Measurements from ENCODE around the gene UNC80. TPM values are rescaled to one million over a fixed set of nuclear protein-coding genes. Genes with fewer than 3 reads are reported as not detected.

UNC80 gene
- total and polyA plus RNA-seq, 12 donors, result 3.0 to 20.2 (median 6.3) TPM

GRCh38 chr2:209834767-209835166 lies 63.1 kb downstream of the UNC80 start:
- TF ChIP-seq POLR2A (IDR thresholded peaks at IDR 0.05) (no peak), CTCF (IDR thresholded peaks at IDR 0.05) (no peak)
- intact Hi-C loops (cut with DNase I), result no loop called here
- no peaks in the 10 kb centered on the region for H3K9me3 ChIP-seq (replicated peaks in 1 of 3)

GRCh38 chr2:209840434-209840833 lies 68.8 kb downstream of the UNC80 start:
- Histone ChIP-seq H3K4me3 (no peak overlapping the region), H3K36me3 (replicated peaks in 1 of 2) (no peaks in the 10 kb centered on the region), H3K9me3 (replicated peaks in 1 of 3) (no peaks in the 10 kb centered on the region), H3K4me1 (replicated peaks in 1 of 2) (no peaks in the 10 kb centered on the region), H3K27me3 (no peaks in the 10 kb centered on the region), H3K27ac (no peak overlapping the region)
- intact Hi-C loops (cut with DNase I), result no loop called here
- DNase-seq, result no peak
- WGBS, 4 donors, result 62 to 73% (median 66%) methylated on average over 3 of the region's 3 CpGs
- TF ChIP-seq CTCF (IDR thresholded peaks at IDR 0.05), result no peak
- TF ChIP-seq POLR2A (IDR thresholded peaks at IDR 0.05), result no peak

More at GRCh38 chr2:209834767-209835166, 63.1 kb downstream of the UNC80 start:
- H3K27ac ChIP-seq, result no peak overlapping the region
- H3K27me3 ChIP-seq, result no peaks in the 10 kb centered on the region
- no peak overlapping the region for H3K4me3 ChIP-seq
- H3K4me1 ChIP-seq (replicated peaks in 1 of 2), result no peaks in the 10 kb centered on the region
- no peak for DNase-seq
- 70 to 79% (median 78%) methylated on average over 5 of the region's 5 CpGs for WGBS, 4 donors
- H3K36me3 ChIP-seq (replicated peaks in 1 of 2), result no peaks in the 10 kb centered on the region

- no peaks in the 10 kb centered on the region for H3K36me3 ChIP-seq (replicated peaks in 1 of 2)
- intact Hi-C loops (cut with DNase I), result no loop called here
- no peaks in the 10 kb centered on the region for H3K27me3 ChIP-seq
- no peaks in the 10 kb centered on the region for H3K9me3 ChIP-seq (replicated peaks in 1 of 3)
- no peaks in the 10 kb centered on the region for H3K4me1 ChIP-seq (replicated peaks in 1 of 2)
- TF ChIP-seq CTCF (IDR thresholded peaks at IDR 0.05) (no peak), POLR2A (IDR thresholded peaks at IDR 0.05) (no peak)
- WGBS, 4 donors, result 86 to 89% (median 86%) methylated on average over 2 of the region's 2 CpGs
- no peak for DNase-seq
- no peak overlapping the region for H3K4me3 ChIP-seq
- H3K27ac ChIP-seq, result no peak overlapping the region
These were observed 74.0 kb downstream of the UNC80 start for GRCh38 chr2:209845666-209846065.

GRCh38 chr2:209864716-209865295 lies 93.2 kb downstream of the UNC80 start:
- no peak for DNase-seq
- H3K4me3 ChIP-seq, result no peak overlapping the region
- intact Hi-C loops (cut with DNase I), result no loop called here

More at GRCh38 chr2:209864716-209865295, 93.2 kb downstream of the UNC80 start:
- WGBS, 4 donors, result 75 to 82% (median 77%) methylated on average over 15 to 18 of the region's 18 CpGs
- Histone ChIP-seq H3K27ac (no peak overlapping the region), H3K9me3 (replicated peaks in 1 of 3) (no peaks in the 10 kb centered on the region), H3K36me3 (replicated peaks in 1 of 2) (no peaks in the 10 kb centered on the region), H3K4me1 (replicated peaks in 1 of 2) (no peaks in the 10 kb centered on the region), H3K27me3 (no peaks in the 10 kb centered on the region)
- TF ChIP-seq POLR2A (IDR thresholded peaks at IDR 0.05) (no peak), CTCF (IDR thresholded peaks at IDR 0.05) (no peak)

All from adrenal gland (tissue), 12 donors.